ENCODE results near the gene GIGYF1. TPM values are rescaled to one million over a fixed set of nuclear protein-coding genes. Genes with fewer than 3 reads are reported as not detected.

Gene GIGYF1
- total RNA-seq, 1 donor = 29.3 TPM

DNA sequence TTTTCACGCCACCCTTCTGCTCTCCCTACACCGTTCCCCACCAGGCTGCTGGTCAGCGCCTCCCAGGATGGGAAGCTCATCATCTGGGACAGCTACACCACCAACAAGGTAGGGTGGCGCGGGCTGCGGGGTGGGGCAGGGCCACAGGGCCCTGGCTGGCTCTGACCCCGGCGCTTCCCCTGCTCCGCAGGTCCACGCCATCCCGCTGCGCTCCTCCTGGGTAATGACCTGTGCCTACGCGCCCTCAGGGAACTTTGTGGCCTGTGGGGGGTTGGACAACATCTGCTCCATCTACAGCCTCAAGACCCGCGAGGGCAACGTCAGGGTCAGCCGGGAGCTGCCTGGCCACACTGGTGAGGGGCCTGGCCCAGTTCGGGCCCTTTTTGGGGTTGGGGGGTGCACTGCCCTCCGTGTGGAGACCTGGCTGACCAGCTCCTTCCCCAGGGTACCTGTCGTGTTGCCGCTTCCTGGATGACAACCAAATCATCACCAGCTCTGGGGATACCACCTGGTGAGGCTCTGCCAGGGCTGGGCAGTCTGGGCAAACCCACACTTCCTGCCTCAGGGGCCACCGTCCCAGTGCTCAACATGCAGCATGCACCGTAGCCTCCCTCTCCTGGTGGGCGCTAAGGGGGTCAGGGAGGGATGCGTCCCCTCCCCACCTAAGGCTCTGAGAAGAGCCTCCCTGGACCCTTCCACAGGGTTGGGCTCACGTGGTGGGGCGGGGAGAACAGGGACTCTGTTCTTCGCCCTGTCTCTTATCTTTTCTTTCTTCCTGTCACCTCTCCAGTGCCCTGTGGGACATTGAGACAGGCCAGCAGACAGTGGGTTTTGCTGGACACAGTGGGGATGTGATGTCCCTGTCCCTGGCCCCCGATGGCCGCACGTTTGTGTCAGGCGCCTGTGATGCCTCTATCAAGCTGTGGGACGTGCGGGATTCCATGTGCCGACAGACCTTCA lies 16.5 kb downstream of the GIGYF1 start:
- Histone ChIP-seq H3K27me3 (ENCODE audit: insufficient read depth, low read length) (no peaks in the 10 kb centered on the region), H3K36me3 (ENCODE audit: insufficient read depth, low read length) (peaks cover 45% of the 10 kb centered on the region), H3K4me3 (ENCODE audit: insufficient read depth, low read length) (no peak overlapping the region), H4K20me1 (ENCODE audit: insufficient read depth, low read length) (peaks cover 38% of the 10 kb centered on the region), H3K79me2 (ENCODE audit: insufficient read depth, low read length) (peaks cover 46% of the 10 kb centered on the region), H3K4me2 (ENCODE audit: insufficient read depth, low read length) (no peak overlapping the region), H2AFZ (ENCODE audit: low read length) (no peak overlapping the region), H3K27ac (ENCODE audit: low read depth, low read length) (no peak overlapping the region), H3K4me1 (ENCODE audit: insufficient read depth, low read length) (peaks cover 3% of the 10 kb centered on the region), H3K9me3 (ENCODE audit: low read depth, low read length) (no peaks in the 10 kb centered on the region)
- peak; percentile 70 for DNase-seq (ENCODE audit: insufficient read length, low spot score, missing footprints)
- TF ChIP-seq, protein P1, sequence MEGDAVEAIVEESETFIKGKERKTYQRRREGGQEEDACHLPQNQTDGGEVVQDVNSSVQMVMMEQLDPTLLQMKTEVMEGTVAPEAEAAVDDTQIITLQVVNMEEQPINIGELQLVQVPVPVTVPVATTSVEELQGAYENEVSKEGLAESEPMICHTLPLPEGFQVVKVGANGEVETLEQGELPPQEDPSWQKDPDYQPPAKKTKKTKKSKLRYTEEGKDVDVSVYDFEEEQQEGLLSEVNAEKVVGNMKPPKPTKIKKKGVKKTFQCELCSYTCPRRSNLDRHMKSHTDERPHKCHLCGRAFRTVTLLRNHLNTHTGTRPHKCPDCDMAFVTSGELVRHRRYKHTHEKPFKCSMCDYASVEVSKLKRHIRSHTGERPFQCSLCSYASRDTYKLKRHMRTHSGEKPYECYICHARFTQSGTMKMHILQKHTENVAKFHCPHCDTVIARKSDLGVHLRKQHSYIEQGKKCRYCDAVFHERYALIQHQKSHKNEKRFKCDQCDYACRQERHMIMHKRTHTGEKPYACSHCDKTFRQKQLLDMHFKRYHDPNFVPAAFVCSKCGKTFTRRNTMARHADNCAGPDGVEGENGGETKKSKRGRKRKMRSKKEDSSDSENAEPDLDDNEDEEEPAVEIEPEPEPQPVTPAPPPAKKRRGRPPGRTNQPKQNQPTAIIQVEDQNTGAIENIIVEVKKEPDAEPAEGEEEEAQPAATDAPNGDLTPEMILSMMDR (IDR thresholded peaks at IDR 0.05; ENCODE audit: extremely low read depth, low read depth, low read length) = no peak

DNA sequence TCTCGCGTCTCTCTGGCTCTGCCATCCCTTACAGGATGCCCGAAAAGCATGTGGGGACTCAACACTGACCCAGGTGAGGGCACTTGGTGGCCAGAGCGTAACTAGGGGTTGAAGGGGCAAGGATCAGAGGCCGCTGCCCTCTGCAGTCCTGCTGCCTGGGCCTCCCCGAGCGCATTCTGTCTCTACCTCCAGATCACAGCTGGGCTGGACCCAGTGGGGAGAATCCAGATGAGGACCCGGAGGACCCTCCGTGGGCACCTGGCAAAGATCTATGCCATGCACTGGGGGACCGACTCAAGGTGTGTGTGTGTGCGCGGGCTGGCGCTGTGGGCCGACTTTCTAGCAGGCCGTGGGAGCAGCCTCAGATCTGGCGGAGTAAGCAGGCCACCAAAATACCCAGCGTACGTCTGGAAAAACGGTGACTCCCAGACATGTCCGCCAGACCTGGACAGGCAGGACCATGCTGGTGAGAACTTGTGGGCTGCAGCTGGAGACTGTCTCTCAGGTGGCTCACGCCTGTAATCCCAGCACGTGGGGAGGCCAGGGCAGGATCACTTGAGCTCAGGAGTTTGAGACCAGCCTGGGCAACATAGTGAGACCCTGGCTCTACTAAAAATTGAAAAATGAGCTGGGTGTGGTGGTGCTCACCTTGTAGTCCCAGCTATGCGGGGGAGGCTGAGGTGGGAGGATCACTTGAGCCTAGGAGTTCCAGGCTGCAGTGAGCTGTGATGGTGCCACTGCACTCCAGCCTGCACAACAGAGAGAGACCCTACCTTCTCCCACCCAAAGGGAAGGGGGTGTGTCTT lies 17.3 kb downstream of the GIGYF1 start:
- DNase-seq (ENCODE audit: insufficient read length, low spot score, missing footprints) = peak; percentile 66
- H3K4me2 ChIP-seq (ENCODE audit: insufficient read depth, low read length) = peak overlapping the region; percentile 11
- H3K79me2 ChIP-seq (ENCODE audit: insufficient read depth, low read length) = peaks cover 46% of the 10 kb centered on the region
- no peak overlapping the region for H3K27ac ChIP-seq (ENCODE audit: low read depth, low read length)
- no peaks in the 10 kb centered on the region for H3K9me3 ChIP-seq (ENCODE audit: low read depth, low read length)
- H3K27me3 ChIP-seq (ENCODE audit: insufficient read depth, low read length) = no peaks in the 10 kb centered on the region
- H3K36me3 ChIP-seq (ENCODE audit: insufficient read depth, low read length) = peaks cover 41% of the 10 kb centered on the region
- peaks cover 31% of the 10 kb centered on the region for H4K20me1 ChIP-seq (ENCODE audit: insufficient read depth, low read length)
- H2AFZ ChIP-seq (ENCODE audit: low read length) = no peak overlapping the region
- peaks cover 3% of the 10 kb centered on the region for H3K4me1 ChIP-seq (ENCODE audit: insufficient read depth, low read length)
- peak overlapping the region; percentile 90 for H3K4me3 ChIP-seq (ENCODE audit: insufficient read depth, low read length)
- TF ChIP-seq, protein P1 (IDR thresholded peaks at IDR 0.05; ENCODE audit: extremely low read depth, low read depth, low read length) = no peak

DNA sequence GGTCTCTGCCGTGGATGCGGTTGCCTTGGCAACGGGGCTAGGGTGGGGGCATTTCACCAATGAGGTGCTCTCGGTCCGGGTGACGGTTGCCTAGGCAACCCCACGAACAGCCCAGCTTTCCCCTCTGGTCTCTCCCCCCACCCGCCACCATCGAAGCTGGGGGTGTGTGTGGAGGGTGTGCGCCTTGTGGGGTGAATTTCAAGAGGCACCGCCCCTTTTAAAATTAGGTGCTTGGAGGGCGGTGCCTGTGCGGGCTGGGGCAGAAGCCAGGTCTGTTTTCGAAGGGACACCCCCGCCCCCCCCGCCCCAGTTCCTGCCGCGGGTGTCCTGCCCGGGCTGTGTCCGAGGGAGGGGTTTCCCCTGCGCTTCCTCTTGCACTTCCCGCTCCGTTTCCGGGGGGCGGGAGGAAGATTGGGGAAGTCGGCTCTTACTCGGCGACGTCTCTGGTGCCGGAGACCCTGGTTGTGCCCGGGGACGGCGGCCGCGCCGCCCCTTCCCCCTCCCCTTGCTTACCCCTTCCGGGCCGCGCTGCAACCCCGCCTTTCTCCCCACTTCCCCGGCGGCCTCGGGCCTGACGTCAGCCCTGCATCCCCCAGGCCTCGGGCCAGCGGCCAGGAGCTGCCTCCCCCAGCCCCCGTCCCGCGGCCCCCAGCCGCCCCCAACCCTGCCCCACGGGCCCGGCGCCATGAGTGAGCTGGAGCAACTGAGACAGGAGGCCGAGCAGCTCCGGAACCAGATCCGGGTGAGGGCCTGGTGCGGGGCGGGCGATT lies 18.3 kb downstream of the GIGYF1 start:
- Histone ChIP-seq H3K4me3 (ENCODE audit: insufficient read depth, low read length) (peak overlapping the region; percentile 90), H4K20me1 (ENCODE audit: insufficient read depth, low read length) (peaks cover 27% of the 10 kb centered on the region), H3K9me3 (ENCODE audit: low read depth, low read length) (no peaks in the 10 kb centered on the region), H3K27ac (ENCODE audit: low read depth, low read length) (no peak overlapping the region), H3K36me3 (ENCODE audit: insufficient read depth, low read length) (peaks cover 33% of the 10 kb centered on the region), H3K4me2 (ENCODE audit: insufficient read depth, low read length) (peak overlapping the region; percentile 83), H3K4me1 (ENCODE audit: insufficient read depth, low read length) (peaks cover 3% of the 10 kb centered on the region), H3K79me2 (ENCODE audit: insufficient read depth, low read length) (peaks cover 46% of the 10 kb centered on the region), H2AFZ (ENCODE audit: low read length) (no peak overlapping the region), H3K27me3 (ENCODE audit: insufficient read depth, low read length) (no peaks in the 10 kb centered on the region)
- TF ChIP-seq, protein P1 (IDR thresholded peaks at IDR 0.05; ENCODE audit: extremely low read depth, low read depth, low read length) = no peak
- DNase-seq (ENCODE audit: insufficient read length, low spot score, missing footprints) = peak; percentile 97
